Gastroesophageal sphincter (tissue), 4 donors: ENCODE data around the gene SLAMF9. TPM values are rescaled to one million over a fixed set of nuclear protein-coding genes. Genes with fewer than 3 reads are reported as not detected.

Experiments
- ATAC-seq: fragments of 150-250 bp; one replicate; pipeline ENCODE4 v1.9.1; 2016; ENCODE audit warnings: mild to moderate bottlenecking, moderate library complexity
- H3K27ac ChIP-seq, 4 donors: fragments of 200-600 bp; sonication (generic) in 3 of 4; 1 replicate in 3 of 4; 2 replicates in 1 of 4; pipeline ENCODE4 v1.5.1; 2016 to 2019
- H3K27me3 ChIP-seq: fragments of 200-600 bp; sonication (generic); one replicate; pipeline ENCODE4 v1.5.1; 2019
- H3K36me3 ChIP-seq, 2 donors: fragments of 200-600 bp; sonication (generic); one replicate each; pipeline ENCODE4 v1.5.1; 2019; ENCODE audit warnings: control low read depth in 1 of 2
- H3K4me1 ChIP-seq, 3 donors: fragments of 200-600 bp; sonication (generic); 1 replicate in 2 of 3; 2 replicates in 1 of 3; pipeline ENCODE4 v1.5.1; 2016 to 2019; ENCODE audit warnings: control low read depth in 2 of 3
- H3K4me3 ChIP-seq, 2 donors: fragments of 200-600 bp; sonication (generic); one replicate each; pipeline ENCODE4 v1.5.1; 2019; ENCODE audit warnings: mild to moderate bottlenecking in 1 of 2, moderate library complexity in 1 of 2
- H3K9me3 ChIP-seq, 3 donors: fragments of 200-600 bp; sonication (generic); one replicate each; pipeline ENCODE4 v1.5.1; 2017 to 2019; ENCODE audit warnings: control low read depth in 2 of 3
- CTCF ChIP-seq, 4 experiments: fragments of 200-600 bp in 2 of 4; fragments of 450-650 bp in 2 of 4; sonication (generic) in 1 of 4; IDR thresholded peaks; one replicate each; pipeline ENCODE4 v1.5.1; 2017 to 2019; ENCODE audit warnings: antibody characterized with exemption in 4 of 4, mild to moderate bottlenecking in 2 of 4, moderate library complexity in 2 of 4
- EP300 ChIP-seq: sonication (generic); formaldehyde crosslinking; IDR thresholded peaks from one replicate; pipeline ENCODE4 v1.6.1; 2017; ENCODE audit warnings: antibody characterized with exemption, mild to moderate bottlenecking
- POLR2A ChIP-seq, 2 donors: fragments of 450-650 bp; IDR thresholded peaks; one replicate each; pipeline ENCODE4 v1.6.1; 2017; ENCODE audit warnings: antibody characterized with exemption in 2 of 2, mild to moderate bottlenecking in 2 of 2, moderate library complexity in 1 of 2
- POLR2AphosphoS5 ChIP-seq: sonication (generic); formaldehyde crosslinking; IDR thresholded peaks from one replicate; pipeline ENCODE4 v1.6.1; 2017; ENCODE audit warnings: antibody characterized with exemption
- WGBS, 2 donors: methylation state at CpG; one replicate each; pipeline ENCODE4 v1.1.5; 2018; ENCODE audit warnings: low coverage in 1 of 2; 5-methylcytosine and 5-hydroxymethylcytosine counted together
- total RNA-seq, 4 donors: library from RNA; depleted of rRNA; stranded (reverse); fragments of >200 nt; gene quantifications; one replicate each; pipeline ENCODE4 v1.1.0, GENCODE V29; 2016

Gene SLAMF9
- total RNA-seq, 4 donors from 2014 or later: not detected

DNA sequence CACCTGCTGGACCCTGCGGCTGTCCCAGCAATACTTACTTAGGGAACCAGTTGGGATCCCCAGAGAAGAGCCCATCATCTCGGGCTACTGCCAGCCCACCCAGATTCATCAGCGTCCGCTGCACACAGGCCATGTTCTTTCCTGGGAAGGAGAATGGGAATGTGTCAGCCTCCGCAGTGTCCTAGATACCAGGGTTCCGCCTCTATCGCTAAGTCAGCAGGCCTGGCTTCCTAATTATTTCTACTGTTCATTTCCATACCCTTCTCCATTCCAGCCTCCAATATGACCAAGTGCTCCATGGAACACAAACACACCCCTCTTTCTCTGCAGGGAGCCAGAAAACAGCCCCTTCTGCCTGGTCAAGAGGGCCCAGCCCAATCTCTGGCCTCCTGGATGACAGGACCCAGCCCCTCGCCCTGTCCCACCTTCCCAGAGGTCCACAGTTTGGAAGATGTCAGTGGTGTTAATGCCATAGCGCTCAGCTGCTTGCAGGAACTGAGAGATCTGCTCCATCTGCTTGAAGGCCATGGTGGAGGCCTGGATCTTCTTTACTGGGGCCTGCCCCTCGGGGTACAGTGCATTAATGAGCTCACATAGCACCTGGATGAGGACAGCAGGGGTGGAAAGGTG is 34.7 kb downstream of the SLAMF9 start:
- H3K27ac ChIP-seq: peak overlapping the region in 3 of 4 donors; percentile 14 to 24 (median 16)
- no peak for ATAC-seq
- no peaks in the 10 kb centered on the region for H3K27me3 ChIP-seq
- no peak for TF ChIP-seq CTCF (IDR thresholded peaks at IDR 0.05)
- TF ChIP-seq POLR2A (IDR thresholded peaks at IDR 0.05): no peak
- no peak for TF ChIP-seq EP300
- no peak for TF ChIP-seq POLR2AphosphoS5
- peaks cover 0 to 79% (median 12%) of the 10 kb centered on the region in 3 donors for H3K4me1 ChIP-seq
- WGBS, 2 donors: 93% methylated on average over 6 to 8 of the region's 10 CpGs
- H3K4me3 ChIP-seq: no peak overlapping the region
- peaks cover 0 to 39% of the 10 kb centered on the region in 2 donors for H3K36me3 ChIP-seq
- no peaks in the 10 kb centered on the region for H3K9me3 ChIP-seq

DNA sequence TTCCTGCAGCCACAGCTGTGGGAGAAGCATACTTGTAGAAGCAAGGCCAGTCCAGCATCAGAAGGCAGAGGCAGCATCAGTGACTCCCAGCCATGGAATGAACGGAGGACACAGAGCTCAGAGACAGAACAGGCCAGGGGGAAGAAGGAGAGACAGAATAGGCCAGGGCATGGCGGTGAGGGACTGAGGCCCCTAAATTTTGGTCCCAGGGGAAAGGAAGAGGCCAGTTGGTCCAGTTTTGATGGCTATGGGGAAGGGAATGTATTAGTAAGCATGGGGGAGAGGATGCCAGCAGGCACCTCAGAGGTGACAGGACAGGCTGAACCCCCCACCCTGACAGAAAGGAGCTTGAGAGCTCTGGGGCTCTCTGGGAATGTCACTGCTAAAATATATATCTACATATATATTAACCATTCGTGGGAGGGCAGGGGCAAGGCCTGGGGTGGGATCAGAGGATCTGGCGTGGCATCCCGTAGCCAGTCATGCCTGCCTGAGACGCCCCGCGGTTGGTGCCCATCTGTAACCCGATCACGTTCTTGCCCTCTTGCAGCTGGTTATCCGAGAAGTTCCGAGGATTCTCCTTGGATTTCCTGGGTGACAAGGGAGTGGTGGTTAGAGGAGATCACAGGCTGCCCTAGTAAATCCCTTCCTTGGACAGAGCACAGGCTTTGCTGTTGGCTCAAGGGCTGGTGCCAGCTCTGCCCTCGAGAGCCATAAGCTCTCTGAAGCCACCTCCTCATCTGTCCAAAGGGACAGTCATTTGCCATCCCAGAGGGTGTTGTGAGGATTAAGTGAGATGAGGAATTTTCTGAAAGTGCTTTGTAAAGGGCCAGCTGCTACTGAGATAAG is 35.5 kb downstream of the SLAMF9 start:
- ATAC-seq: no peak
- Histone ChIP-seq H3K36me3 (peaks cover 0 to 39% of the 10 kb centered on the region in 2 donors), H3K4me1 (peaks cover 0 to 78% (median 12%) of the 10 kb centered on the region in 3 donors), H3K27me3 (no peaks in the 10 kb centered on the region), H3K9me3 (no peaks in the 10 kb centered on the region), H3K27ac (peak overlapping the region in 3 of 4 donors; percentile 14 to 55 (median 24)), H3K4me3 (no peak overlapping the region)
- WGBS, 2 donors: 78 to 83% methylated on average over 1 to 2 of the region's 13 CpGs
- no peak for TF ChIP-seq POLR2A (IDR thresholded peaks at IDR 0.05)
- no peak for TF ChIP-seq CTCF (IDR thresholded peaks at IDR 0.05)
- no peak for TF ChIP-seq EP300
- TF ChIP-seq POLR2AphosphoS5: no peak

DNA sequence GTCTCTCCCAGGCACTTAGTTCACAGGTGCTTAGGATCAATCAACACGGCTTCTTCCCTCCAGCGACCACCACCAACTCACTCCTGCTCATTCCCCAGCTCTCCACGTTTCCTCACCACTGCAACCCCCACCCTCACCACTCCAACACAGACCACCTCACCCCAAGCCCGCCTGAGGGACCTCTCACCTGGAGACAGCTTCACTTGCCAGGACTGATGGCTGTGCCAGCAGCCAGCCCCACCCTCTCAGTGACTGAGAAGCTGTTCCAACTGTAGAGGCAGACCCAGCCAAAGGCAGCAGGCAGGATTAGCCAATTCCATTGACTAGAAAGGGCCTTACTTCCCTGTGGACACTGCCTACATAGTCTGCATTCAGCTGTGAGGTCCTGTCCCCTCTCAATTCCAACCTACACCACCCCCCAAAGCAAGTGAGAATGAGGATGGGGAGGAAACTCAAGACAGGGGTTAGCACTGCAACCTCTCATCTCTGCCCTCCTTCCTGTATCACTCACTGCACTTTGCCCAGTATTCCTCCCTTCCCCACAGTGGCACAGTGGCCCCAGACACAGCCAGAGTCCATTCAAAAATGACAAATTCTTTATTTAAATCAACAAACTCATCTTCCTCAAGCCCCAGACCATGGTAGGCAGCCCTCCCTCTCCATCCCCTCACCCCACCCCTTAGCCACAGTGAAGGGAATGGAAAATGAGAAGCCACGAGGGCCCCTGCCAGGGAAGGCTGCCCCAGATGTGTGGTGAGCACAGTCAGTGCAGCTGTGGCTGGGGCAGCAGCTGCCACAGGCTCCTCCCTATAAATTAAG is 36.3 kb downstream of the SLAMF9 start:
- Histone ChIP-seq H3K9me3 (no peaks in the 10 kb centered on the region), H3K36me3 (peaks cover 0 to 39% of the 10 kb centered on the region in 2 donors), H3K4me1 (peaks cover 0 to 72% (median 12%) of the 10 kb centered on the region in 3 donors), H3K27ac (peak overlapping the region in 2 of 4 donors; percentile 30 to 55), H3K4me3 (no peak overlapping the region), H3K27me3 (no peaks in the 10 kb centered on the region)
- ATAC-seq: no peak
- 74 to 79% methylated on average over 3 to 4 of the region's 5 CpGs for WGBS, 2 donors
- no peak for TF ChIP-seq CTCF (IDR thresholded peaks at IDR 0.05)
- no peak for TF ChIP-seq POLR2A (IDR thresholded peaks at IDR 0.05)
- TF ChIP-seq EP300: no peak
- TF ChIP-seq POLR2AphosphoS5: no peak

GRCh38 chr1:159916242-159917051 is 37.6 kb downstream of the SLAMF9 start:
- no peak for ATAC-seq
- no peaks in the 10 kb centered on the region for H3K9me3 ChIP-seq
- H3K27ac ChIP-seq: peak overlapping the region in 3 of 4 donors; percentile 55 to 70 (median 60)
- H3K4me1 ChIP-seq: peaks cover 0 to 59% (median 12%) of the 10 kb centered on the region in 3 donors
- H3K27me3 ChIP-seq: no peaks in the 10 kb centered on the region
- 35 to 38% methylated on average over 7 to 8 of the region's 9 CpGs for WGBS, 2 donors
- H3K36me3 ChIP-seq: peaks cover 0 to 39% of the 10 kb centered on the region in 2 donors
- no peak overlapping the region for H3K4me3 ChIP-seq
- TF ChIP-seq EP300 (no peak), POLR2A (IDR thresholded peaks at IDR 0.05) (no peak), POLR2AphosphoS5 (no peak), CTCF (IDR thresholded peaks at IDR 0.05) (no peak)
